AG08395 (cell line): Measurements from ENCODE around the gene SLC8B1.

Experiments used
- DNase-seq: peaks from one replicate; pipeline ENCODE4 v3.0.0; 2012; ENCODE audit warnings: mixed read lengths, low spot score

SLC8B1 gene

DNA sequence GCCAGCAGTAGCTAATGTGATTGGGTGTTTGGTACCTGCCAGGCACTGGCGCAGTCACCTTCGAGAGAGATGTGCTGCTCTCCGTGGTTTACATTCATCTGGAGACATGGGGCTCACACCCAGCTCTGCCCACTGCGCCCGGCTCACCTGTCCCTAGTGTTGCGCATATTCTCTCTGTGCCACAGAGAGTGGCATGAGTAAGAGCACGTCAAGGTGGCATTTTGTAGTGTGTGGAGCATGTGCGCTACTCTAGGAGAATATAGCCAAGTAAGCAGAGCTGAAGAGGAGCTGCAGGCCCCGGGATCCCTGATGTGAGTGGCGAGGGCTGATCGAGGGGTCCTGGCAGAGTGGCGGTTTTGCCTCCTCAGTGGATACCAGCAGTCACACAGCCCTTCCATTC lies 66.8 kb downstream of the SLC8B1 start:
- DNase-seq = no peak

DNA sequence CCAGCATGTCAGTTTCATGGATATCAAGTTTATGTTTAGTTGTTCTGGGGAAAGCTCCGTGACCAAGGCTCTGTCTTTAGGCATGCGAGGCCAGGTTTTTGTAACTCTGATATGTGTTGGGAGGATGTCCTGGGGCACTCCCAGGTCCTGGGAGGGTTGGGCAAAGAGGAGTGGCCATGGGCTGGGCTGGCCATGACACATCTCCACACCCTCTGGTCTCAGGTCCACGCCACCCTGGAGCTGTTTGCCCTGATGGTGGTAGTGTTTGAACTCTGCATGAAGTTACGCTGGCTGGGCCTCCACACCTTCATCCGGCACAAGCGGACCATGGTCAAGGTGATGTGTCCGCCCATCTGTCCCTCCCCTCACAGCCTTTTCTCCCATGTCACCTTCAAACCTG lies 67.3 kb downstream of the SLC8B1 start:
- DNase-seq = no peak

DNA sequence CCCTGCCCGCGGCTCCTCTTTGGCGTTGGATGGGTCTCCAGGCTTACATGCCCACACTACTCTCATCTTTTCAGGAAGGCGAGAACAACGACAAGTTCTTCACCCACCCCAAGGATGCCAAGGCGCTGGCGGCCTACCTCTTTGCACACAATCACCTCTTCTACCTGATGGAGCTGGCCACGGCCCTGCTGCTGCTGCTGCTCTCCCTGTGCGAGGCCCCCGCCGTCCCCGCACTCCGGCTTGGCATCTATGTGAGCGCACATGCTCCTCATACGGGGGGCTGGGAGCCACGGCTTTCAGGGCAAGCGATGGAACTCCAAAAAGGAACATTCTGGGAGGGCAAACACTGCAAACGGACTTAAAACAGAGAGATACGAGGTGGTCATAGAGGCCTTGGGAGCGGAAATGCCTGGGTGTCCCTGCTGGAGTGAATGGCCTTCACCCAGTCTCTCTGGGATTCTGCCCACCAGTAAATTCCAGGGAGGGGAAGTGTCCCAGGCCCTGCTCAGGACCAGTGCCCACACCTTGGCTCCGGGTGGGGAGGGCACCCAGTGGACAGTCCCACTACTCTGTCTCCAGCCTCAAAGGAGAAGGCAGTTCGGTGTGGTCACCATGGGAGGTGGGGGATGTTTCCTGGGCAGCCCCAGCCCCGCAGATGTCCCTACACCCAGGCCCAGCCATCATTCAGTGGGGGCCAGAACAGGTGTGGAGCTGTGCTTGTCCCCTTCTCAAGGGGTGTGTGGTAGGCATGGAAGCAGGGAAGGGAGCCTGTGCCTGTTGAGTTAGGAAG lies 68.6 kb downstream of the SLC8B1 start:
- no peak for DNase-seq

DNA sequence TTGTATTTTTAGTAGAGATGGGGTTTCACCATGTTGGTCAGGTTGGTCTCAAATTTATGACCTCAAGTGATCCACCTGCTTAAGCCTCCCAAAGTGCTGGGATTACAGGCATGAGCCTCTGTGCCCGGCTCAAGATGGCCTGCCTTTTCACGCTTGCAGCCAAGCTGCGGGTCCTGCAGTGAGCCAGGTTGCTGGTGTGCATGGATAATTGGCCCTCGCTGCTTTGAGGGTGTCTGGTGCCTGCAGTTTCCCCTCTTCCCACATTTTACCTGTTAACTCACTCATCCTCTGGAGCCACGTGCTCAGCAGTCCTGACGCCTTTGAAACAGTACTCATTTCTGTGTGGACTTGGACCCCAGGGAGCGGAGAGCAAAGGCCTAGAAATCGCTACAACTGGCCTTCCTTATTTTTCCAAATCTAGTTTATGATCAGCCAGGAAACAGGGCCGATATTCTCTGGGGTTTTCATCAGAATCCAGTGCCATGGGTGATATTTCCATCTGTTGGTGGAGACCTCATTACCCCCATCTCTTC lies 71.4 kb downstream of the SLC8B1 start:
- DNase-seq = no peak

DNA sequence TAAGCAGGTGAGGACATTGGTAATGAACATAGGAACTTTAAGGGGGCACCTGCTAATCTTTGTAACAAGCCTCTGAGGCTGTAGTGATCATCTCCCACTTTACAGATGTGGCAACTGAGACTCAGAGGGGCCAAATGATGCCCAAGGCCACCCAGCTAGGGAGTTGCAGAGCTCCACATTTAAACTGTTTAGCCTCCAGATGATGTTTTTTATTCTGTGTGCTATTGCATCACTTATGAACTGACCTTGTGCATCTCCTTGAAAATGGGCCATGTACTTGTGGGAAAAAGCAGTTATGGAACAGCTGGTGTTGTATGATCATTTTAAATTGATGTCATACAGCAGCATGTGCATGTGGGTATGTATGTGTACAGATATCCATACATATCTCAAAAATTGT lies 72.2 kb downstream of the SLC8B1 start:
- DNase-seq = no peak

DNA sequence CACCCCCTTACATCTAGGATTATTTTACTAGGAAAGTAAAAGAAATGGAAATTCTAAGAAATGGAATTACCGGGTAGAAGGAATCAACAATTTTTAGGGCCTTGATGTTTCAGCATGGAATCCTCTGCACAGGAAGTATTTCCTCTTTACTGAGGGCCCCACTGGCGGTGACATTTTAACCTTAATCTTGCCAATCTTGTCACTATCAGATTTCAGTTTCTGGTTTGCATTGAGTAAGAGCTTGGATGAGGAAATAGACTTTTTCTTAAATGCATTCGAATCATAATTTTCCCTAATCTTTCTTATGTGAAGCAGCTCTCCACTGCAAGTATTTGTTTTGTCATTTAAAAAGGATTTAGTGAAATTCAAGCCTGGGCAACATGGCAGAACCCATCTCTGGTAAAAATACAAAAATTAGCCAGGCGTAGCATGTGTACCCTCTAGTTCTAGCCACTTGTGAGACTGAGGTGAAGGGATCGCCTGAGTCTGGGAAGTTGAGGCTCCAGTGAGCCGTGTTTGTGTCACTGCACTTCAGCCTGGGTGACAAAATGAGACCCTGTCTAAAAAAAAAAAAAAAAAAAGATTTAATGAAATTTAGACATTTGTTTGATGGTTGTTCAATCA lies 73.0 kb downstream of the SLC8B1 start:
- no peak for DNase-seq

DNA sequence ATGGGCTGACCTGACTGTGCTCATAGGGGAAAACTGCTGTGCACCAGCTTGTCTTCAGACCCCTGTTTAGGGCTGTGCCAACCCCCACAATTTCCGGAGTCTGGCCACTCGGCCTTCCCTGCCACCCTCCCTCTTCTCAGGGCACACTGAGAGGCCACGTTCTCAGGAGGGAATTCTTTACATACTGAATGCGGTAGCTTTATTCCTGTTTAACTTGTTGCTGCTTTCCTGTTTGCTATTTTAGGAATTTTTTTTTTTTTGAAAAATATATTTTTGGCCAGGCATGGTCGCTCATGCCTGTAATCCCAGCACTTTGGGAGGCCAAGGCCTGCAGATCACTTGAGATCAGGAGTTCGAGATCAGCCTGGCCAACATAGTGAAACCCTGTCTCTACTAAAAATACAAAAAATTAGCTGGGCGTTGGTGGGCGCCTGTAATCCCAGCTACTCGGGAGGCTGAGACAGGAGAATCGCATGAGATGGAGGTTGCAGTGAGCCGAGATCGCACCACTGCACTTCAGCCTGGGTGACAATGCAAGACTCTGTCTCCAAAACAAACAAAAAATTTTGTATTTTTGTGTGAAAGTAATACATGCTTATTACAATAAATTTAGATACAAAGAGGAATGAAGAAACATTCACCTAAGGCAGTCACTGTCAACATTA lies 74.1 kb downstream of the SLC8B1 start:
- DNase-seq = no peak

DNA sequence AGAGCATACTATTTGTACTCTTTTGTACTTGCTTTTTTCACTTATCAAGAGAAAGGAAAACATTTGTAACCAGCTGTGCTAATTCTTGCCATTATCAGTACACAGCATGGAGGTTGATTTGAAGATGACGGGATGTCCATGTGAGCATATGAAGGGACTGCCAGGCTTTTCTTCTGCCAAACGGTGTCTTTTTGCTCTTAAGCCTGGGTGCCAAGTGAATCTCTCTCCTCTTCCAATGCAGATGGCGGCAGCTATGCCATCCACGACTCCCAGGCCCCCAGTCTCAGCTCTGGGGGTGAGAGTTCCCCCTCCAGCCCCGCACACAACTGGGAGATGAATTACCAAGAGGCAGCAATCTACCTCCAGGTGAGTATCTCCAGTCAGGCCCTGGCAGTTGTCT lies 74.8 kb downstream of the SLC8B1 start:
- DNase-seq = no peak

DNA sequence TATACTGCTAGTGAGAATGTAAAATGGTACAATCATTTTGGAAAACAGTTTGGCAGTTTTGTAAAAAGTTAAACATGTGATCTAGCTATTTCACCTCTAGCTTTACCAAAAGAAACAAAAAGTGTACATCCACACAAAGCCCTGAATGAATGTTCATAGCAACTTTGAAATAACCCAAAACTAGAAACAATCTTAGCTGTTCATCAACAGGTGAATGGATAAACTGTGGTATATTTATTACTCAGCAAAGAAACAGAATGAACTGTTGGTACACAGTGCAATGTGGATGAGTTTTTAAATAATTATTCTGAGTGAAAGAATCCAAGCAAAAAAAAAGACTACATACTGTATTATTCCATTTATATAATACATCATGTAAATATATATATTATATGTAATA lies 77.3 kb downstream of the SLC8B1 start:
- no peak for DNase-seq

DNA sequence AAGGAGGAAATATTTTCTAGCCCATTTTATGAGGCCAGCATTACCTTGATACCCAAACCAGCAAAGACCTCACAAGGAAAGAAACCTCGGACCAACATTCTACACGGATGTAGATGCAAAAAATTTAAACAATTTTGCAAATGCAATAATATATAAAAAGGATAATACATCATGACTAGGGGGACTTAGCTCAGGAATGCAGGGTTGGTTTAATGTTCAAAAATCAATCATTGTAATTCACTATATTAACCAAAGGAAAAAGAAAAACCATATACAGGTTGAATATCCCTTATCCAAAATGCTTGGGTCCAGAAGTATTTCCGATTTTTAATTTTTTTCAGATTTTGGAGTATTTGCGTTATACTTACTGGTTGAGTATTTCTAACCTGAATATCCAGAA lies 80.6 kb downstream of the SLC8B1 start:
- no peak for DNase-seq

DNA sequence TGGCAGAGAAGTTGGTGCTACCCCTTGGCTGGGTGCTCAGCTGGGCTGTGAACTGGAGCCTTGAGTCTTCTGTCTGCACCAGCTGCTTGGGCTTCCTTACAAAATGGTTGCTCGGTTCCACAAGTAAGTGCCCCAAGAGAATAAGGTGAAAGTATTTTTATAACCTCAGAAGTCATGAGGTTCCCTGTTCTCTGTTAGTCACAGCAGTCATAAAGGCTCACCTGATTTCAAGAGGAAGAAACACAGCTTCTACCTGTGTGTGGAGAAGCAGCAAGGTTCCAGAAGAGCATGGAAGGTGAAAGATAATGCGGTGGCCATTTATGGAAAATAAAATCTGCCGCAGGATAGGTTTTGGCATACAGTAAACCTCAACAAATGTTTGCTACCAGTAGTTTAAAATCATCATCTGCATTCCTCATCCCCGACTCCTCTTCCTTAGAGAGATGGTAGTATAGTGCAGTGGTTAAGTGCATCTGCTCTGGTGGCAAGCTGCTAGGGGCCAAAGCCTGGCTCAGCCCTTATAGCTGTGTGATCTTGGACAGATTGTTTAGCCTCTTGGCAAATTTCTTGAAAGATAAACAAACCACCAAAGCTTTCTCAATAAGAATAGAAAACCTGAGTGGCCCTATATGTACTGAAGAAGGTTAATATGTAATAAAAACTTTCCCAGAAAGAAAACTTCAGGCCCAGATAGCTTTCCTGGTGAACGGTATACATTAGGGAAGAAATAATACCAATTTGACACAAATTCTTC lies 81.2 kb downstream of the SLC8B1 start:
- no peak for DNase-seq

DNA sequence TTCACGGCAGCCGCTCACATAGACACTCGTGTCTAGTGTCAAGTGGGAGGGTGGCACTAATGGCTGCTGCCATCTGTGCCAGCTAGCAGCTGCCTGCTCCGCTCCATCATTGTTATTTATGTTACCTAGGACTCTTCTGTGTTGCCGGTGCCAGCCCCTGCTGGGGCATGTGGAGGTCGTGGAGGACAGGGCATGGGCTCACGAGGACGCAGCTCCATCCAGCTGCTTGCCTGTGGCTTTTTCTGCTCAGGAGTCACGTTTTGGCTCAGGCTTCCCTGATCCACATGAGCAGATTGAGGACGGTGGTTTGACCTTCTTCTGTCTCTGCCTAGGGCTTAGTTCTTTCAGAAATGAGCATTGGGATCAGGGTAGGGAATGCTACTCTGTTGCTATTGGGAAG lies 82.4 kb downstream of the SLC8B1 start:
- no peak for DNase-seq

DNA sequence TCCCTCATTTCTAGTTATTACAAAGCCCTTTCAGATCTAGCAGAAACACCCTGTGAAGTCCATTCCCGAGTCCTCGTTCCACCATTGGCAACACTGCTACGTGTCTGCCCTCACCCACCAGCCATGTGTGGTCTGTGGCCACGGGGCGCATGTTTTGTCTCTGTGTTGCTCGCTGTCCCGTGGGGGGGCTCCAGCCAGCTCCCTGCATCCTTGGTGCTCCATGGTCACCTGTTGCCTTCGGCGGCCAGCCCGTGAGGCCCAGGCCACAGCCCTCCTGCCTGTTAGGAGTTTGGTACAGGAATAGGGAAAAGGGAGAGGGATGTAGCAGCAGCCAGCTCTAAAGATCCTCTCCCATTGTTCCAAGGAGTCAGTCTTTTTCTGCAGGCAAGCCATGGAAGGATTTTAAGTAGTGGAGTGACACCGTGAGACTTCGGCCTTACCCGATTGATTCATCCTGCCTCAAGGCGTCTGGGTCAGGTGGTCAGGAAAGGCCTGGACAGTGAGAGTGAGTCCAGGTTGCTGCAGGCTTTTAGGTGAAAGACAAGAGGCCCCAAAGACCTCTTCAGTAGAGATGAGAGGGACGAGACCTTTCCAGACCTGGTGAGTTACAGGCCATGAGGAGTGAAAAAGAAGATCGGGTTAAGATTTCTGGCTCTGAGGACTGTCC lies 83.4 kb downstream of the SLC8B1 start:
- no peak for DNase-seq

DNA sequence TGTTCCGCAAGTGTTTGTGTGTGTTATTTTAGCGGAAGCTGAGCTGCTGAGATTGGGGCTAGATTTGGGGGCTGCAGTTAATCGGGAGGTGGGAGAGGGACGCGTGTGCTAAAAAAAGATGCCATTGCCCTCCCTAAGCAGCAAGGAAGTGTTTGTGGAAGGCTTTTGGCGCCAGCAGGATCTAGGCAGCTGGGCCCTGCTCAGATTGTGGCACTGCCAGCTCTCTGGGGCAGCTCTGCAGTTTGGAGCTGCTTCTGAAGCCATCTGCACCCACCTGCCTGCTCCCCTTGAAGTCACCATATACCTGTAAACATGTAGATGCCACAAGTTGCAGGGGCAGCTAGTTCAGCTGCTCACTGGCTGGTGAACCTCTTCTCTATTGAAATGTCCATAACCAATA lies 84.9 kb downstream of the SLC8B1 start:
- no peak for DNase-seq

DNA sequence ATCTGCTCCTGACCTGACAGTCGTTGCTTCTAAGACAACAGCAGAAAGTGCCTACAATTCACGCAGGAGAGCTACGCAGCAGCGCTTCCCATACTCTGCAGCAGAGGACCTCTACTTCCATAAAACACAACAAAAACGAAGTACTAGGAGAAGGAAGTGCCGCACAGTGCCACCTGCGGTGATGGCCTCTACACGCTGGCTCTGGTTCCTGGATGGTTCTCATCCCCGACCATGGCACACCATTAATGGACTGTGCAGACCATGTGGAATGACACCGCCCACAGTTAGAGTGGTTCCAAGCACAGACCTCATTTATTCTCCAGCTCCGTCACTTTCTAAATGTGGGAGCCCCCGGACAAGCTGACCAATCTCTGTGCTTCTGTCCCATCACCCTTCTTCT lies 85.4 kb downstream of the SLC8B1 start:
- no peak for DNase-seq

DNA sequence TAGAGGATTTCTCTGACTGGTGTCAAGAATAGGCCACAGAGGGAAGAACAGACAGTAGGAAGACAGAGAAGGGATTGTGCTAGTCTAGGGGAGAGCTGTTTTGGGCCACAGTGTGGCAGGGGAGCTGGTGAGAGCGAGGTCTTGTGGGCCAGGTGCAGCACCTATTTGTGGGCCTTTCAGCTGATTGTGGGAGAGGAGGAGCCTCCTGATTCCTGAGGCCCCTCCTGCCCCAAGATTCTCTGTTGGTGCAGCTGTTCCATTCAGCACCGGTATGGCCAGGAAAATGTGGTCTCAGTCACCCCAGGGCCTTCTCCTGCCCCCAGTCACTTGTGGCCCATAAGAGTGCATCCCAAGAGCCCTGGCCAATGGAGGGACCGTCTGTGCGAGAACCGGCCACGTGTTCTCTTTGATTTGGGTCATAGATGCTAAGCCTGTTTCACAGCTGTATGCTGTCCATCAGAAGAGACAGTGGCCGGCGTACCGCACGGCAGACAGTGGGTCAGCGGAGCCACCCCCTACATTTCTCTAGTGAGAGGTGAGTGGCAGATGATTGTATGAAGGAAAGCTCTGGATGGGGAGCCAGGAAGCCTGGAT lies 86.0 kb downstream of the SLC8B1 start:
- DNase-seq = no peak
